ENCODE results near the gene CBR3. TPM values are rescaled to one million over a fixed set of nuclear protein-coding genes. Genes with fewer than 3 reads are reported as not detected.

Gene CBR3
- total RNA-seq, 1 experiment from 2014 or later, result 20.1 TPM

DNA sequence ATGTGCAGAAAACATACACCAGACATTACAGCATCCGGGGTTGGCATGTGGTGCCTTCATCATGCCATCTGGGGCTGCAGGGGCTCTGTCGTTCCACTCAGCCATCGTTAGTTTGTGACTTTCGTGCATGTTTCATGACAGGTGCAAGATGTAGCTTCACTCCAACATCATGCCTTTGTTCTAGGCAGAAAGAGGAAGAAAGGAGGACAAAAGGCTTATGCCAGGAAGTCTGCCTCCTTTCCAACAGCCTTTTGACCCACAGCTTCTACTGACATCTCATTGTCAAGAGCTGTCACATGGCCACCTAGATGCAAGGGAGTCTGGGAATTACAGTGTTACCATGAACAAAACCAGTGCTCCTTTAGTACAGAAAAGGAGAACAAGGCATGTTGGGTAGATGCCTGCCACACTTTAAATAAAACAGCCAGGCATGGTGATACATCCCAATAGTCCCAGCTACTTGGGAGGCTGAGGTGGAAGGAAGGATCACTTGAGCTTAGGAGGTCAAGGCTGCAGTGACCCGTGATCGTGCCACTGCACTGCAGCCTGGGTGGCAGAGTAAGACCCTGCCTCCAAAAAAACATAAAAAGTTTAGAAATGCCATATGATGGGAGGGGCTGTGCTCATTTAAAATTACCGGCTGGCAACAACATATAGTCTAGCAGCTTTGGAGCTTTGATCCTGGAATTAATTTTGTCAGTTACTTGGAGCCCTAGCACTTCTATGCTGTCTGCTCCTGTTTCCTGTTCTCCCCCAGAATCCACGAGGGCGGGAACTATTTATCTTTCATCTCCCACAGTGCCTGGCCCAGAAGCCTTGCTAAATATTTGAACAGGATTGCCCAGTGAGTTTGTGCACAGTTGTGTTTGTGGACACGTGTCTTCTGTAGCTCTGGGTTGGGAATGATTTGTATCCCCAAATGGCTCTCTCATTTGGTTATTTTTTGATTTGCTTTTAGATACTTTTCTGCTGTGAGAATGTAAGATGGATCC, 29.2 kb downstream of the CBR3 start:
- H3K79me2 ChIP-seq (ENCODE audit: low read depth), result no peaks in the 10 kb centered on the region
- H3K4me1 ChIP-seq (replicated peaks; ENCODE audit: insufficient read depth), result 0 out of 2 replicates have a peak, but pooled peaks cover 4% of the 10 kb centered on the region
- no peak overlapping the region for H3K4me3 ChIP-seq
- CTCF ChIA-PET, result no interaction called here
- DNase-seq, result no peak
- intact Hi-C loops (cut with micrococcal nuclease; ENCODE audit: unreplicated experiment), result no loop called here
- no peak overlapping the region for H3K27ac ChIP-seq
- H3K9me2 ChIP-seq (ENCODE audit: insufficient read depth), result no peaks in the 10 kb centered on the region
- H4K20me1 ChIP-seq (ENCODE audit: insufficient read depth), result no peaks in the 10 kb centered on the region
- H3K36me3 ChIP-seq (ENCODE audit: low read depth), result no peaks in the 10 kb centered on the region
- no TSS peak for BruUV-seq (replicated peaks)
- H3K27me3 ChIP-seq (ENCODE audit: insufficient read depth, low read depth), result no peaks in the 10 kb centered on the region
- H2AFZ ChIP-seq, result no peak overlapping the region
- no peak overlapping the region for H3K4me2 ChIP-seq
- POLR2A ChIA-PET (ENCODE audit: unreplicated experiment), result interaction anchor here (0.6 kb wide), 1 partner anchor 26 kb away, joined by 4 read pairs; no protein-coding TSS in a partner anchor
- TF ChIP-seq, protein P1, sequence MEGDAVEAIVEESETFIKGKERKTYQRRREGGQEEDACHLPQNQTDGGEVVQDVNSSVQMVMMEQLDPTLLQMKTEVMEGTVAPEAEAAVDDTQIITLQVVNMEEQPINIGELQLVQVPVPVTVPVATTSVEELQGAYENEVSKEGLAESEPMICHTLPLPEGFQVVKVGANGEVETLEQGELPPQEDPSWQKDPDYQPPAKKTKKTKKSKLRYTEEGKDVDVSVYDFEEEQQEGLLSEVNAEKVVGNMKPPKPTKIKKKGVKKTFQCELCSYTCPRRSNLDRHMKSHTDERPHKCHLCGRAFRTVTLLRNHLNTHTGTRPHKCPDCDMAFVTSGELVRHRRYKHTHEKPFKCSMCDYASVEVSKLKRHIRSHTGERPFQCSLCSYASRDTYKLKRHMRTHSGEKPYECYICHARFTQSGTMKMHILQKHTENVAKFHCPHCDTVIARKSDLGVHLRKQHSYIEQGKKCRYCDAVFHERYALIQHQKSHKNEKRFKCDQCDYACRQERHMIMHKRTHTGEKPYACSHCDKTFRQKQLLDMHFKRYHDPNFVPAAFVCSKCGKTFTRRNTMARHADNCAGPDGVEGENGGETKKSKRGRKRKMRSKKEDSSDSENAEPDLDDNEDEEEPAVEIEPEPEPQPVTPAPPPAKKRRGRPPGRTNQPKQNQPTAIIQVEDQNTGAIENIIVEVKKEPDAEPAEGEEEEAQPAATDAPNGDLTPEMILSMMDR (conservative IDR thresholded peaks at IDR 0.05), result no peak
- no peak for TF ChIP-seq EZH2 (IDR thresholded peaks at IDR 0.05; ENCODE audit: low read depth)
- H3F3A ChIP-seq (ENCODE audit: insufficient read depth, low read depth), result no peaks in the 10 kb centered on the region
- H3K9me3 ChIP-seq (ENCODE audit: insufficient read depth, low read depth), result no peaks in the 10 kb centered on the region

DNA sequence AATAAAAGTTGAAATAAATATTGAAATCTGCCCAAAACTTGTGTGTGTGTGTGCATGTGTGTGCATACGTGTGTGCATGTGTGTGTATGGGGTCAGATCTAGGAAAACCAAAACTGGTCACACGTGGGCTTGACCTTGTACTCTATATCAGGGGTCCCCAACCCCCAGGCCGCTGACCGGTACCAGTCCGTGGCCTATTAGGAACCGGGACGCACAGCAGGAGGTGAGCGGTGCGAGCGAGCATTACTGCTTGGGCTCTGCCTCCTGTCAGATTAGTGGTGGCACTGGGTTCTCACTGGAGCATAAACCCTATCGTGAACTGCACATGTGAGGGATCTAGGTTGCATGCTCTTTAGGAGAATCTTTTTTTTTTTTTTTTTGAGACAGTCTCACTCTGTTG, 30.5 kb downstream of the CBR3 start:
- no peak overlapping the region for H3K4me3 ChIP-seq
- BruUV-seq (replicated peaks), result no TSS peak
- H2AFZ ChIP-seq, result no peak overlapping the region
- no peaks in the 10 kb centered on the region for H3K9me2 ChIP-seq (ENCODE audit: insufficient read depth)
- no peaks in the 10 kb centered on the region for H3K79me2 ChIP-seq (ENCODE audit: low read depth)
- H3K9me3 ChIP-seq (ENCODE audit: insufficient read depth, low read depth), result no peaks in the 10 kb centered on the region
- ChIA-PET POLR2A (ENCODE audit: unreplicated experiment) (no interaction called here), CTCF (no interaction called here)
- no peaks in the 10 kb centered on the region for H3K36me3 ChIP-seq (ENCODE audit: low read depth)
- DNase-seq, result no peak
- intact Hi-C loops (cut with micrococcal nuclease; ENCODE audit: unreplicated experiment), result no loop called here
- no peaks in the 10 kb centered on the region for H3F3A ChIP-seq (ENCODE audit: insufficient read depth, low read depth)
- H3K4me2 ChIP-seq, result no peak overlapping the region
- no peaks in the 10 kb centered on the region for H3K27me3 ChIP-seq (ENCODE audit: insufficient read depth, low read depth)
- no peaks in the 10 kb centered on the region for H3K4me1 ChIP-seq (replicated peaks; ENCODE audit: insufficient read depth)
- H3K27ac ChIP-seq, result no peak overlapping the region
- TF ChIP-seq, protein P1 (conservative IDR thresholded peaks at IDR 0.05), result no peak
- no peak for TF ChIP-seq EZH2 (IDR thresholded peaks at IDR 0.05; ENCODE audit: low read depth)
- H4K20me1 ChIP-seq (ENCODE audit: insufficient read depth), result no peaks in the 10 kb centered on the region

DNA sequence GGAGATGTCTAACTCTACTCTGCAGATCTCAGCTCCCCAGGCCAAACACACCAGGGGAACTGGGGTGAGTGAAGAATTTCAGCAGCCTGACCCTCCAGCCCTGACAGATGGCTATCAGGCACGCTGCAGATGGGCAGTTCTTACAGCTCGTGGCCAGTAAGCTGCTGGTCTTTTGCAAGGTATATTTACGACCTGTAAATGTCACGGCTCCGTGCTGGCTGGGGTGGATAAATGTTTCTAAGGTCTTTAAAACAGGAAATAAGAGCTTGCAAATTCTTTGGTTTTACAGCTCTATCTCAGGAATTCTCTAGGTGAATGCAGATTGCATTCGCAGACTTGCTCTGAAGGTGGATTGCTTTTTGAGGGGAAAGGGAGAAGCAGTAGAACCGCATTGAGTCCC, 31.8 kb downstream of the CBR3 start:
- ChIA-PET POLR2A (ENCODE audit: unreplicated experiment) (no interaction called here), CTCF (no interaction called here)
- Histone ChIP-seq H3K27me3 (ENCODE audit: insufficient read depth, low read depth) (no peaks in the 10 kb centered on the region), H3K4me1 (replicated peaks; ENCODE audit: insufficient read depth) (no peaks in the 10 kb centered on the region), H4K20me1 (ENCODE audit: insufficient read depth) (no peaks in the 10 kb centered on the region), H3K9me2 (ENCODE audit: insufficient read depth) (no peaks in the 10 kb centered on the region), H3K4me2 (no peak overlapping the region), H3F3A (ENCODE audit: insufficient read depth, low read depth) (no peaks in the 10 kb centered on the region), H3K4me3 (no peak overlapping the region), H3K9me3 (ENCODE audit: insufficient read depth, low read depth) (no peaks in the 10 kb centered on the region), H2AFZ (no peak overlapping the region), H3K36me3 (ENCODE audit: low read depth) (no peaks in the 10 kb centered on the region), H3K27ac (no peak overlapping the region), H3K79me2 (ENCODE audit: low read depth) (no peaks in the 10 kb centered on the region)
- TF ChIP-seq EZH2 (IDR thresholded peaks at IDR 0.05; ENCODE audit: low read depth), result no peak
- no peak for DNase-seq
- intact Hi-C loops (cut with micrococcal nuclease; ENCODE audit: unreplicated experiment), result no loop called here
- no TSS peak for BruUV-seq (replicated peaks)

Data from PC-9 (cell line).